SK-N-SH treated with all-trans-retinoic acid at 6 μM for 48 hours (cell line): Measurements from ENCODE around the gene CEBPA.

Source experiments
- CREB5 ChIP-seq: fragments of 250-450 bp; sonication (Bioruptor Pico); IDR thresholded peaks from 2 replicates; pipeline ENCODE4 v1.5.1; 2020; ENCODE audit warnings: low read depth, mild to moderate bottlenecking, moderate library complexity
- OSR1 ChIP-seq: fragments of 250-450 bp; sonication (Bioruptor Pico); IDR thresholded peaks from 2 replicates; pipeline ENCODE4 v1.8.0; 2022; ENCODE audit warnings: moderate library complexity, mild to moderate bottlenecking, inconsistent platforms
- PATZ1 ChIP-seq: fragments of 250-450 bp; sonication (Bioruptor Pico); IDR thresholded peaks from 2 replicates; pipeline ENCODE4 v1.8.0; 2020; ENCODE audit warnings: mild to moderate bottlenecking, moderate library complexity, borderline replicate concordance
- RARB ChIP-seq: fragments of 250-450 bp; sonication (Bioruptor Pico); IDR thresholded peaks from 2 replicates; pipeline ENCODE4 v1.8.0; 2021; ENCODE audit warnings: mild to moderate bottlenecking, moderate library complexity
- SNAI2 ChIP-seq: fragments of 250-450 bp; sonication (Bioruptor Pico); IDR thresholded peaks from 2 replicates; pipeline ENCODE4 v1.5.0; 2020; ENCODE audit warnings: mild to moderate bottlenecking, moderate library complexity
- ZFP3 ChIP-seq: fragments of 250-450 bp; sonication (Bioruptor Pico); IDR thresholded peaks from 2 replicates; pipeline ENCODE4 v1.5.0; 2020; ENCODE audit warnings: mild to moderate bottlenecking, moderate library complexity

- TF ChIP-seq ZFP3 (no peak), CREB5 (CRISPR knock-in tag) (no peak), SNAI2 (CRISPR knock-in tag) (no peak), OSR1 (CRISPR knock-in tag) (no peak), PATZ1 (CRISPR knock-in tag) (no peak), RARB (CRISPR knock-in tag) (no peak)
Observed at GRCh38 chr19:33339016-33339984, 37.0 kb upstream of the CEBPA start.
